A549 treated with DMSO at 1 μM for 4 hours (cell line): Measurements from ENCODE around the gene SOBP. TPM values are rescaled to one million over a fixed set of nuclear protein-coding genes. Genes with fewer than 3 reads are reported as not detected.

ENCODE experiments used
- total RNA-seq: library from RNA; stranded (reverse); fragments of 200-300 nt; extraction: Qiagen RNA extraction; gene quantifications from 5 replicates; pipeline ENCODE4 v1.2.3, GENCODE V29; 2022; ENCODE audit warnings: low read depth

Gene SOBP
- 0.94 to 1.7 TPM (median 1.2 TPM) in 5 replicates for total RNA-seq

GRCh38 chr6:107489636-107490565 lies at the start of gene SOBP:
Gene SOBP (plus strand): TSS chr6:107490117. CDS start chr6:107490617, 500 bp downstream.

GRCh38 chr6:107459283-107460082 lies 30.4 kb upstream of the SOBP start, which contains the start of gene PDSS2:
Gene PDSS2 (minus strand): TSS chr6:107459564. CDS start chr6:107459285, 279 bp downstream.

Other genes starting within 250 kb of the SOBP start
- gene PDSS2, start 30.6 kb upstream of the SOBP start, total RNA-seq: 5.4 to 6.8 TPM (median 6.4 TPM) in 5 replicates